Progenitor cell of endocrine pancreas (in vitro differentiated cells): ENCODE measurements around the gene PLA2G2C. TPM values are rescaled to one million over a fixed set of nuclear protein-coding genes. Genes with fewer than 3 reads are reported as not detected.

Source experiments
- DNase-seq: peaks from one replicate; pipeline ENCODE4 v3.0.0; 2021; ENCODE audit warnings: low spot score; ENCODE audit not compliant: unreplicated experiment
- H3K27ac Mint-ChIP-seq: 2 replicates; pipeline ENCODE4 v1.8.0; 2021; ENCODE audit warnings: mild to moderate bottlenecking, moderate library complexity, mixed read lengths
- H3K27me3 Mint-ChIP-seq: 2 replicates; pipeline ENCODE4 v1.8.0; 2021; ENCODE audit warnings: mixed read lengths
- H3K36me3 Mint-ChIP-seq: 2 replicates; pipeline ENCODE4 v1.8.0; 2022; ENCODE audit warnings: mixed read lengths; ENCODE audit not compliant: insufficient read depth
- H3K4me1 Mint-ChIP-seq: 2 replicates; pipeline ENCODE4 v1.8.0; 2021; ENCODE audit warnings: low read depth, mixed read lengths
- H3K4me3 Mint-ChIP-seq: 2 replicates; pipeline ENCODE4 v1.8.0; 2021; ENCODE audit warnings: low read depth, mild to moderate bottlenecking, moderate library complexity, mixed read lengths
- H3K9me3 Mint-ChIP-seq: 2 replicates; pipeline ENCODE4 v1.8.0; 2021; ENCODE audit warnings: low read depth, mixed read lengths
- CTCF ChIP-seq: fragments of 200-600 bp; sonication (generic); IDR thresholded peaks from one replicate; pipeline ENCODE4 v1.5.0; 2021; ENCODE audit warnings: antibody characterized with exemption, mild to moderate bottlenecking; ENCODE audit not compliant: unreplicated experiment
- total RNA-seq: library from RNA; stranded (reverse); gene quantifications from 2 replicates; pipeline ENCODE4 v1.2.1, GENCODE V29; 2021

The PLA2G2C gene
- total RNA-seq, 1 donor from 2014 or later: not detected

GRCh38 chr1:20202166-20202565, 15.8 kb upstream of the PLA2G2C start:
- Mint-ChIP-seq H3K27ac (no peak overlapping the region), H3K36me3 (no peaks in the 10 kb centered on the region), H3K27me3 (peaks cover 62% of the 10 kb centered on the region)

GRCh38 chr1:20200966-20201365, 14.6 kb upstream of the PLA2G2C start:
- H3K9me3 Mint-ChIP-seq: no peaks in the 10 kb centered on the region

More at GRCh38 chr1:20202166-20202565, 15.8 kb upstream of the PLA2G2C start:
- no peak overlapping the region for H3K4me3 Mint-ChIP-seq
- peaks cover 8% of the 10 kb centered on the region for H3K4me1 Mint-ChIP-seq
- no peaks in the 10 kb centered on the region for H3K9me3 Mint-ChIP-seq
- no peak for DNase-seq
- TF ChIP-seq CTCF: no peak

GRCh38 chr1:20199840-20200239, 13.5 kb upstream of the PLA2G2C start:
- no peak for DNase-seq
- no peak for TF ChIP-seq CTCF
- Mint-ChIP-seq H3K36me3 (no peaks in the 10 kb centered on the region), H3K4me3 (no peak overlapping the region), H3K4me1 (peaks cover 8% of the 10 kb centered on the region), H3K9me3 (no peaks in the 10 kb centered on the region), H3K27me3 (peaks cover 76% of the 10 kb centered on the region), H3K27ac (no peak overlapping the region)

More at GRCh38 chr1:20200966-20201365, 14.6 kb upstream of the PLA2G2C start:
- Mint-ChIP-seq H3K36me3 (no peaks in the 10 kb centered on the region), H3K27ac (no peak overlapping the region), H3K4me1 (peaks cover 8% of the 10 kb centered on the region), H3K27me3 (peaks cover 69% of the 10 kb centered on the region), H3K4me3 (no peak overlapping the region)
- TF ChIP-seq CTCF: no peak
- DNase-seq: no peak

DNA sequence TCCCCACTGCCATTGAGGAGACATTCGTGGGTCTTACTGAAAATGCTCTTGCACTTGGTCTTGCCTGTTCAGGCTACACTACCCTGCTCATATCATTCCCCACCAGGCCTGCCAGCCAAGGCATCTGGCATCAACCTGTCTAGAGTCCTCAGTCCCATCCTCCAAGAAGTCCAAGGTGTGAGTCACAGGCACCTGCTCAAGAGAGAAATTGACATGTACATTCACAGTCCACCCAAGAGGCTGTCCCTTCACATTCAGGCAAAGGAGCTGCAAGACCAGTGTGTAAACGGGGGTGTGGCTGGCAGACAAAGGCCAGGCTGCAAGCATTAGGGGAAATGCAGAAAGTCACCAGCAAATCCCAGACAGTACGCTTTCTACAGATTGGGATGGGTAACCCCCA, 13.1 kb upstream of the PLA2G2C start:
- H3K4me1 Mint-ChIP-seq: peaks cover 8% of the 10 kb centered on the region
- peaks cover 76% of the 10 kb centered on the region for H3K27me3 Mint-ChIP-seq
- no peak for DNase-seq
- no peak overlapping the region for H3K27ac Mint-ChIP-seq
- no peaks in the 10 kb centered on the region for H3K36me3 Mint-ChIP-seq
- no peak for TF ChIP-seq CTCF
- H3K4me3 Mint-ChIP-seq: no peak overlapping the region
- H3K9me3 Mint-ChIP-seq: no peaks in the 10 kb centered on the region

DNA sequence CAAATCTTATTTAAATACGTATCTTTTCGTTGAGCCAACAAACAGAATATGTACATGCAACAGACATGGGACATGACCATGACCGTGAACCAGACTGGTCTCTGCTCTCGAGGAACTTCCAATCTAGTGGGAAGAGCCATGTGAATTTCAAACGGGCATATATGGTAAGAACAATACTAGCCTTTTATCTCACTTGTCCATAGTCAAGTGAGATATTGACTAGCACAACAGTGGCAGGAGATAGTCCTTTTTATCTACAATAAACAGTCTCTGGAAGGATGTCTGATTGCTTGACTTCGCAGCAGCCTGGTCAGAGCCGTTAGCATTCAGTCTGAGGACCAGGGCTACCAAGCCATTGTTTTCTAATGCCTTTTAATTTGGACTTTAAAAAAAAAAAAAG, 12.6 kb upstream of the PLA2G2C start:
- Mint-ChIP-seq H3K9me3 (no peaks in the 10 kb centered on the region), H3K4me1 (peaks cover 8% of the 10 kb centered on the region), H3K27ac (no peak overlapping the region), H3K4me3 (no peak overlapping the region), H3K36me3 (no peaks in the 10 kb centered on the region), H3K27me3 (peaks cover 78% of the 10 kb centered on the region)
- TF ChIP-seq CTCF: no peak
- DNase-seq: no peak
